ENCODE measurements around the gene IQCN. TPM values are rescaled to one million over a fixed set of nuclear protein-coding genes. Genes with fewer than 3 reads are reported as not detected.

The IQCN gene
- total RNA-seq, 5 donors from 2014 or later (not counting 1 experiment from before 2014, with no cell fraction given): 4.1 to 42.8 (median 6.3) TPM

GRCh38 chr19:18291019-18291524, 16.8 kb upstream of the IQCN start:
- H3K4me3 Mint-ChIP-seq: peak overlapping the region; percentile 66 to 89 (median 89)
- Histone ChIP-seq H3K36me3 (ENCODE audit: control insufficient read depth in 2 of 2, extremely low read depth in 1 of 2, insufficient read depth in 1 of 2, low read length in 1 of 2) (no peaks in the 10 kb centered on the region), H3K27ac (ENCODE audit: low read length) (peak overlapping the region; percentile 100), H3K4me1 (ENCODE audit: control insufficient read depth in 1 of 2, extremely low read depth in 1 of 2, insufficient read depth in 2 of 2, low read length in 2 of 2) (peaks cover 14 to 81% of the 10 kb centered on the region in 2 experiments), H3K9me3 (no peaks in the 10 kb centered on the region), H3K27me3 (replicated peaks in 1 of 2; ENCODE audit: control insufficient read depth in 2 of 2, extremely low read depth in 1 of 2, insufficient read depth in 2 of 2, low read length in 1 of 2) (no peaks in the 10 kb centered on the region), H3K4me3 (ENCODE audit: control insufficient read depth in 1 of 2, extremely low read depth in 1 of 2, low read length in 1 of 2) (peak overlapping the region; percentile 19 to 94)
- CTCF ChIA-PET: interaction anchor here (0.6 to 2.4 kb wide), 5 partner anchors 9 to 37 kb away, joined by 3 to 15 read pairs (median 4); partner anchors contain the start of gene JUND (in 1 of the 2)
- H3K27ac Mint-ChIP-seq: peak overlapping the region; percentile 93 to 96
- DNase-seq (peak in 3 of 35 experiments; percentile 25 to 50 (median 40)), ATAC-seq (replicated peaks in 1 of 4) (peak in 1 of 4 experiments; percentile 0)
- H3K27me3 Mint-ChIP-seq: no peaks in the 10 kb centered on the region
- POLR2A ChIA-PET: interaction anchor here in 1 of 2 donors (1.9 to 4.5 kb wide), 2 partner anchors 11 to 14 kb away, joined by 13 to 95 read pairs; partner anchors contain the start of gene JUND
- H3K4me1 Mint-ChIP-seq: peaks cover 49 to 68% (median 66%) of the 10 kb centered on the region in 3 donors
- WGBS (ENCODE audit: insufficient coverage): 30% methylated on average over 19 of the region's 21 CpGs
- no peaks in the 10 kb centered on the region for H3K9me3 Mint-ChIP-seq
- no peaks in the 10 kb centered on the region for H3K36me3 Mint-ChIP-seq

GRCh38 chr19:18290302-18291018, 16.2 kb upstream of the IQCN start:
- peak overlapping the region; percentile 93 to 96 for H3K27ac Mint-ChIP-seq
- H3K27me3 Mint-ChIP-seq: no peaks in the 10 kb centered on the region
- H3K36me3 ChIP-seq (ENCODE audit: control insufficient read depth in 2 of 2, extremely low read depth in 1 of 2, insufficient read depth in 1 of 2, low read length in 1 of 2): no peaks in the 10 kb centered on the region
- peak overlapping the region; percentile 100 for H3K27ac ChIP-seq (ENCODE audit: low read length)
- no peaks in the 10 kb centered on the region for H3K9me3 Mint-ChIP-seq
- peak overlapping the region in 1 of 2 donors; percentile 5 for H3K4me3 ChIP-seq (ENCODE audit: control insufficient read depth in 1 of 2, extremely low read depth in 1 of 2, low read length in 1 of 2)
- ATAC-seq (replicated peaks in 1 of 4) (peak; percentile 47 to 58 (median 54)), DNase-seq (peak in 34 of 35 experiments; percentile 47 to 87 (median 78))
- peak overlapping the region; percentile 66 to 89 (median 89) for H3K4me3 Mint-ChIP-seq
- H3K9me3 ChIP-seq: no peaks in the 10 kb centered on the region
- WGBS (ENCODE audit: insufficient coverage): 2% methylated on average over 8 of the region's 14 CpGs
- no peaks in the 10 kb centered on the region for H3K36me3 Mint-ChIP-seq
- peaks cover 14 to 82% of the 10 kb centered on the region in 2 experiments for H3K4me1 ChIP-seq (ENCODE audit: control insufficient read depth in 1 of 2, extremely low read depth in 1 of 2, insufficient read depth in 2 of 2, low read length in 2 of 2)
- no peaks in the 10 kb centered on the region for H3K27me3 ChIP-seq (replicated peaks in 1 of 2; ENCODE audit: control insufficient read depth in 2 of 2, extremely low read depth in 1 of 2, insufficient read depth in 2 of 2, low read length in 1 of 2)
- H3K4me1 Mint-ChIP-seq: peaks cover 49 to 72% (median 68%) of the 10 kb centered on the region in 3 donors
- POLR2A ChIA-PET: interaction anchor here (0.8 to 4.5 kb wide), 2 partner anchors 9 to 10 kb away, joined by 3 to 95 read pairs; partner anchors contain the start of gene JUND (in 1 of the 2)
- CTCF ChIA-PET: interaction anchor here (0.6 to 1.5 kb wide), 4 partner anchors 9 to 38 kb away, joined by 3 to 5 read pairs (median 4); partner anchors contain the start of gene JUND (in 1 of the 2)

- no peak overlapping the region for H3K4me3 ChIP-seq (ENCODE audit: control insufficient read depth in 1 of 2, extremely low read depth in 1 of 2, low read length in 1 of 2)
- H3K4me1 ChIP-seq (ENCODE audit: control insufficient read depth in 1 of 2, extremely low read depth in 1 of 2, insufficient read depth in 2 of 2, low read length in 2 of 2): peaks cover 19 to 82% of the 10 kb centered on the region in 2 experiments
- H3K9me3 Mint-ChIP-seq: no peaks in the 10 kb centered on the region
- WGBS (ENCODE audit: insufficient coverage): 0% methylated on average over 1 of the region's 12 CpGs
- H3K27me3 ChIP-seq (replicated peaks in 1 of 2; ENCODE audit: control insufficient read depth in 2 of 2, extremely low read depth in 1 of 2, insufficient read depth in 2 of 2, low read length in 1 of 2): no peaks in the 10 kb centered on the region
- H3K4me3 Mint-ChIP-seq: peak overlapping the region; percentile 3 to 89 (median 67)
- CTCF ChIA-PET: interaction anchor here (0.6 to 1.5 kb wide), 6 partner anchors 8 to 132 kb away, joined by 3 to 6 read pairs (median 4); partner anchors contain the start of gene JUND (in 1 of the 2)
- peaks cover 51 to 72% (median 70%) of the 10 kb centered on the region in 3 donors for H3K4me1 Mint-ChIP-seq
- H3K27ac Mint-ChIP-seq: peak overlapping the region; percentile 93 to 96
- H3K9me3 ChIP-seq: no peaks in the 10 kb centered on the region
- peak overlapping the region; percentile 100 for H3K27ac ChIP-seq (ENCODE audit: low read length)
- ATAC-seq (replicated peaks in 1 of 4) (no peak), DNase-seq (no peak)
- H3K36me3 Mint-ChIP-seq: no peaks in the 10 kb centered on the region
- no peaks in the 10 kb centered on the region for H3K36me3 ChIP-seq (ENCODE audit: control insufficient read depth in 2 of 2, extremely low read depth in 1 of 2, insufficient read depth in 1 of 2, low read length in 1 of 2)
- POLR2A ChIA-PET: interaction anchor here (0.8 to 4.5 kb wide), 2 partner anchors 8 to 9 kb away, joined by 3 to 95 read pairs; partner anchors contain the start of gene JUND (in 1 of the 2)
- no peaks in the 10 kb centered on the region for H3K27me3 Mint-ChIP-seq
These were observed 15.4 kb upstream of the IQCN start for GRCh38 chr19:18289471-18290301.

- ChIA-PET POLR2A (no interaction called here), CTCF (interaction anchor here in 1 of 2 donors (1.2 kb wide), 1 partner anchor 17 kb away, joined by 3 read pairs; no protein-coding TSS in a partner anchor)
- H3K36me3 ChIP-seq (ENCODE audit: control insufficient read depth in 2 of 2, extremely low read depth in 1 of 2, insufficient read depth in 1 of 2, low read length in 1 of 2): no peaks in the 10 kb centered on the region
- Mint-ChIP-seq H3K4me3 (peak overlapping the region in 1 of 3 donors; percentile 37), H3K9me3 (no peaks in the 10 kb centered on the region), H3K36me3 (no peaks in the 10 kb centered on the region), H3K27me3 (no peaks in the 10 kb centered on the region), H3K27ac (peak overlapping the region in 1 of 2 donors; percentile 27), H3K4me1 (peaks cover 44 to 61% (median 60%) of the 10 kb centered on the region in 3 donors)
- DNase-seq (no peak), ATAC-seq (replicated peaks in 1 of 4) (no peak)
- peaks cover 20 to 75% of the 10 kb centered on the region in 2 experiments for H3K4me1 ChIP-seq (ENCODE audit: control insufficient read depth in 1 of 2, extremely low read depth in 1 of 2, insufficient read depth in 2 of 2, low read length in 2 of 2)
- H3K9me3 ChIP-seq: no peaks in the 10 kb centered on the region
- H3K27ac ChIP-seq (ENCODE audit: low read length): no peak overlapping the region
- no peak overlapping the region for H3K4me3 ChIP-seq (ENCODE audit: control insufficient read depth in 1 of 2, extremely low read depth in 1 of 2, low read length in 1 of 2)
- WGBS (ENCODE audit: insufficient coverage): 93% methylated on average over 24 of the region's 26 CpGs
- H3K27me3 ChIP-seq (replicated peaks in 1 of 2; ENCODE audit: control insufficient read depth in 2 of 2, extremely low read depth in 1 of 2, insufficient read depth in 2 of 2, low read length in 1 of 2): no peaks in the 10 kb centered on the region
These were observed 13.9 kb upstream of the IQCN start for GRCh38 chr19:18287836-18288772.

- DNase-seq (no peak), ATAC-seq (replicated peaks in 1 of 4) (no peak)
- Histone ChIP-seq H3K4me1 (ENCODE audit: control insufficient read depth in 1 of 2, extremely low read depth in 1 of 2, insufficient read depth in 2 of 2, low read length in 2 of 2) (peaks cover 27 to 76% of the 10 kb centered on the region in 2 experiments), H3K27ac (ENCODE audit: low read length) (no peak overlapping the region), H3K9me3 (no peaks in the 10 kb centered on the region), H3K27me3 (replicated peaks in 1 of 2; ENCODE audit: control insufficient read depth in 2 of 2, extremely low read depth in 1 of 2, insufficient read depth in 2 of 2, low read length in 1 of 2) (no peaks in the 10 kb centered on the region), H3K36me3 (ENCODE audit: control insufficient read depth in 2 of 2, extremely low read depth in 1 of 2, insufficient read depth in 1 of 2, low read length in 1 of 2) (no peaks in the 10 kb centered on the region), H3K4me3 (ENCODE audit: control insufficient read depth in 1 of 2, extremely low read depth in 1 of 2, low read length in 1 of 2) (no peak overlapping the region)
- Mint-ChIP-seq H3K9me3 (no peaks in the 10 kb centered on the region), H3K27ac (peak overlapping the region in 1 of 2 donors; percentile 86), H3K27me3 (no peaks in the 10 kb centered on the region), H3K4me3 (peak overlapping the region in 1 of 3 donors; percentile 15), H3K4me1 (peaks cover 50 to 66% (median 64%) of the 10 kb centered on the region in 3 donors), H3K36me3 (no peaks in the 10 kb centered on the region)
- whole genome bisulfite sequencing (ENCODE audit: insufficient coverage): 96% methylated on average over 16 of the region's 21 CpGs
- POLR2A ChIA-PET: no interaction called here
- CTCF ChIA-PET: no interaction called here
These were observed 12.9 kb upstream of the IQCN start for GRCh38 chr19:18286973-18287635.
